Activated CD4-positive, alpha-beta T cell treated with anti-CD3 and anti-CD28 coated beads for 24 hours (primary cell): Measurements from ENCODE around the gene HELQ.

Source experiments
- DNase-seq, 2 donors: peaks; one replicate each; pipeline ENCODE4 v3.0.0-alpha.2; 2020; ENCODE audit warnings: low read depth in 2 of 2

The HELQ gene

DNA sequence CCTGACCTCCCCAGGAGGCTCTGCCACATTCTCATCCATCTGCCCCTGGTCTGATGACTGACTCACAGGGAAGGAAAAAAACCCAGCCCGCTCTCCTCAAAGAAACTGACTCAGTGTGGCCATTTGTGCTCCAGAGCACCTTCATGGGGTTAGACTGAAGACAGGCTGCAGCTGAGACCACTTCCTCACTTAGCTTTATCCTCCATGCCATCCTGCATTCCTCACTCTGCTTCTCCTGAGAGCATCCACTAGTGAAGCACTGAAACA, 85.0 kb downstream of the HELQ start:
- no peak for DNase-seq

GRCh38 chr4:83369831-83370639, 85.6 kb downstream of the HELQ start:
- no peak for DNase-seq

DNA sequence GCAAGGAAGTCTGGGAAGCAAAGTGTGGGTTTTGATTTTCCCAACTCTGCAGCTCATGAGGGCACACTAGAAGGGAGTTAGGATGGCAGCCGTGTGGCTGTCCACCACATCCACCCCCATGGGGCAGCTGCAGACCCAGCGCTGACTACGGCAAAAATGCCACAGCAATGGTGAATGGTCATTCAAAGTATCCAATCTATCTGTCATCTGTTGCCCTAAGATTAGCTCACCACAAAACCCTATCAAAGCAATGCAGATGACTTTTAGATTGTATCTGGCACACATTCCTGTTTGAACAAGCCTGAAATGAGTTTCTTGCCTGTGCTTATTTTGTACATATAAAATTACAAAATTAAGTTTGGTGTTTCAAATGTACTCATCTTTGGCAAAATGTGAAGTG, 91.3 kb downstream of the HELQ start:
- no peak for DNase-seq

- no peak for DNase-seq
Observed at GRCh38 chr4:83362492-83363329, 92.9 kb downstream of the HELQ start.

GRCh38 chr4:83361416-83362103, 94.1 kb downstream of the HELQ start:
- DNase-seq, result no peak

DNA sequence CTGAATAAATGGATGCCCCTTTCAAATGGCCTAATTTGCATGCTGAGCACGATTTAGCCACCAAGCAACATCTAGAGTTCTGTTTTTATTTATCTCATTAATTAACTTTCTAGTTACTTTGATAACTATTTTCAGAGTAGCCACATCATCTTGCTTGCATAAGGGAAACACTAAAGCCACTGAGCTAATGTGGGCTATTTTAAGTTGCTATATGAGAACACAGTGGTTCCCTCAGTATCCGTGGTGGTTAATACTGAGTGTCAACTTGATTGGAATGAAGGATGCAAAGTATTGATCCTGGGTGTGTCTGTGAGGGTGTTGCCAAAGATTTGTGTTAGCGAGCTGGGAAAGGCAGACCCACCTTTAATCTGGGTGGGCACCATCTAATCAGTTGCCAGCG, 95.6 kb downstream of the HELQ start:
- DNase-seq, result no peak

DNA sequence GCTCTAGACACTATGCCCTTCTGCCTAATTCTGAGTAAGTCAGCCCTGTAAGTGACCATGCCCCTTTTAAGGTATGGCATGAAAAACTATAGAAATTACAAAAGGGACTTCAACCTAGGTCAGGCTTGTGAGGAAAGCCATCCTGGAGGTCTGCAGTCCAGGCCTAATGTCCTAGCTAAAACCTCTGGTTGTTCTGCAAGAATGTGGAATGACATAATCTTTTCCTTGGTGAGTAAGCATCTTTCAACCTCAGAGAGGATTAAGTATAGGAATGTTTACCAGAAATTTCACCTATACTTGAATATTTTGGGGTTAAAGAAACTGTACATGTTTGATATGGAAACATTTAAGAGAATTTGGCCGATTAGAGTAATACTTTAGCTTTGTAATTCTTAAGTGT, 97.2 kb downstream of the HELQ start:
- no peak for DNase-seq
